GM23338 (cell line): ENCODE results near the gene LEKR1. TPM values are rescaled to one million over a fixed set of nuclear protein-coding genes. Genes with fewer than 3 reads are reported as not detected.

ENCODE experiments used
- ATAC-seq: fragments of 200-7000 bp; cut with Tn5 transposase; 3 replicates; pipeline ENCODE4 v1.9.1; 2020
- DNase-seq: peaks from one replicate; pipeline ENCODE4 v3.0.0-alpha.2; 2015; ENCODE audit warnings: low spot score
- H2AFZ ChIP-seq: fragments of 200-600 bp; sonication (generic); 2 replicates; pipeline ENCODE4 v1.8.0; 2016; ENCODE audit warnings: antibody characterized with exemption, mild to moderate bottlenecking, moderate library complexity
- H3F3A ChIP-seq: fragments of 200-600 bp; sonication (generic); replicated peaks from 2 replicates; pipeline ENCODE4 v1.8.0; 2017; ENCODE audit warnings: antibody characterized with exemption, mixed run types, low read depth
- H3K27ac ChIP-seq: fragments of 200-600 bp; sonication (generic); 2 replicates; pipeline ENCODE4 v1.6.1; 2016; ENCODE audit warnings: low read depth
- H3K27me3 ChIP-seq: fragments of 200-600 bp; sonication (generic); 2 replicates; pipeline ENCODE4 v1.8.0; 2016; ENCODE audit warnings: mild to moderate bottlenecking, mixed run types, moderate library complexity; ENCODE audit not compliant: insufficient read depth
- H3K36me3 ChIP-seq: fragments of 200-600 bp; sonication (generic); 2 replicates; pipeline ENCODE4 v1.8.0; 2016; ENCODE audit warnings: mild to moderate bottlenecking; ENCODE audit not compliant: insufficient read depth
- H3K4me1 ChIP-seq: fragments of 200-600 bp; sonication (generic); 2 replicates; pipeline ENCODE4 v1.8.0; 2016; ENCODE audit warnings: mild to moderate bottlenecking, moderate library complexity; ENCODE audit not compliant: insufficient read depth
- H3K4me2 ChIP-seq: fragments of 200-600 bp; sonication (generic); 2 replicates; pipeline ENCODE4 v1.7.1; 2017; ENCODE audit warnings: mixed run types
- H3K4me3 ChIP-seq: fragments of 200-600 bp; sonication (generic); 2 replicates; pipeline ENCODE4 v1.6.1; 2016; ENCODE audit warnings: mixed run types
- H3K79me2 ChIP-seq: fragments of 200-600 bp; sonication (generic); replicated peaks from 2 replicates; pipeline ENCODE4 v1.8.0; 2017; ENCODE audit warnings: mild to moderate bottlenecking; ENCODE audit not compliant: insufficient read depth
- H3K9me2 ChIP-seq: fragments of 200-600 bp; sonication (generic); 2 replicates; pipeline ENCODE4 v1.8.0; 2017; ENCODE audit not compliant: insufficient read depth
- H4K20me1 ChIP-seq: fragments of 200-600 bp; sonication (generic); replicated peaks from 2 replicates; pipeline ENCODE4 v1.8.0; 2017; ENCODE audit warnings: mild to moderate bottlenecking; ENCODE audit not compliant: insufficient read depth
- H3K27ac Mint-ChIP-seq: 2 replicates; pipeline ENCODE4 v1.8.0; 2020; ENCODE audit warnings: inconsistent platforms, mild to moderate bottlenecking, moderate library complexity, mixed read lengths
- H3K27me3 Mint-ChIP-seq: 3 replicates; pipeline ENCODE4 v1.8.0; 2022; ENCODE audit warnings: low read depth, mild to moderate bottlenecking, moderate library complexity, mixed read lengths, inconsistent platforms; ENCODE audit not compliant: insufficient read depth, poor library complexity
- H3K36me3 Mint-ChIP-seq: 3 replicates; pipeline ENCODE4 v1.8.0; 2021; ENCODE audit warnings: low read depth, mild to moderate bottlenecking, inconsistent platforms, moderate library complexity, mixed read lengths
- H3K4me1 Mint-ChIP-seq: 3 replicates; pipeline ENCODE4 v1.8.0; 2020; ENCODE audit warnings: mild to moderate bottlenecking, inconsistent platforms, mixed read lengths
- H3K4me3 Mint-ChIP-seq: 3 replicates; pipeline ENCODE4 v1.8.0; 2021; ENCODE audit warnings: moderate library complexity, mild to moderate bottlenecking, inconsistent platforms, mixed read lengths
- H3K9me3 Mint-ChIP-seq: 3 replicates; pipeline ENCODE4 v1.8.0; 2020; ENCODE audit warnings: moderate library complexity, mild to moderate bottlenecking, inconsistent platforms, mixed read lengths
- CREB1 ChIP-seq: fragments of 250-450 bp; sonication (Bioruptor Pico); IDR thresholded peaks from 2 replicates; pipeline ENCODE4 v1.5.0; 2020; ENCODE audit warnings: low read depth, mild to moderate bottlenecking, moderate library complexity
- EZH2 ChIP-seq: fragments of 200-600 bp; sonication (generic); IDR thresholded peaks from one replicate; pipeline ENCODE4 v1.8.0; 2017; ENCODE audit warnings: antibody characterized with exemption, mild to moderate bottlenecking, low read depth; ENCODE audit not compliant: unreplicated experiment
- EZH2phosphoT487 ChIP-seq: fragments of 200-600 bp; sonication (generic); IDR thresholded peaks from one replicate; pipeline ENCODE4 v1.8.1; 2018; ENCODE audit warnings: antibody characterized with exemption; ENCODE audit not compliant: unreplicated experiment
- JUNB ChIP-seq: IDR thresholded peaks from one replicate; pipeline ENCODE4 v1.6.1; 2016; ENCODE audit warnings: antibody characterized with exemption; ENCODE audit not compliant: unreplicated experiment
- NANOG ChIP-seq: IDR thresholded peaks from 2 replicates; pipeline ENCODE4 v1.6.1; 2016; ENCODE audit warnings: antibody characterized with exemption, borderline replicate concordance
- POLR2AphosphoS5 ChIP-seq: IDR thresholded peaks from 2 replicates; pipeline ENCODE4 v1.6.1; 2016; ENCODE audit warnings: antibody characterized with exemption, low read depth
- STAT1 ChIP-seq: IDR thresholded peaks from one replicate; pipeline ENCODE4 v1.6.1; 2016; ENCODE audit warnings: antibody characterized with exemption; ENCODE audit not compliant: unreplicated experiment
- ZNF114 ChIP-seq: fragments of 250-450 bp; sonication (Bioruptor Pico); IDR thresholded peaks from 2 replicates; pipeline ENCODE4 v1.5.0; 2020; ENCODE audit warnings: mild to moderate bottlenecking, moderate library complexity
- ZNF331 ChIP-seq: fragments of 250-450 bp; sonication (Bioruptor Pico); IDR thresholded peaks from 2 replicates; pipeline ENCODE4 v1.5.0; 2020; ENCODE audit warnings: low read depth, mild to moderate bottlenecking, moderate library complexity
- polyA plus RNA-seq: library from polyadenylated mRNA; unstranded; fragments of >200 nt; fragmentation: Nextera tagmentation; extraction: Ambion mirVana; gene quantifications from 2 replicates; pipeline ENCODE4 v1.2.1, GENCODE V29; 2016
- total RNA-seq: library from RNA; depleted of rRNA; stranded (reverse); fragments of >200 nt; shearing (Covaris generic); gene quantifications from 2 replicates; pipeline ENCODE4 v1.2.3, GENCODE V29; 2014
- TF ChIP-seq, protein P1 (sequence below): fragments of 250-450 bp; sonication (Bioruptor Pico); IDR thresholded peaks from 2 replicates; pipeline ENCODE4 v1.5.0; 2020; ENCODE audit warnings: mild to moderate bottlenecking, moderate library complexity
- TF ChIP-seq, protein P2 (sequence below), 2 experiments: fragments of 200-600 bp in 1 of 2; sonication (generic) in 1 of 2; conservative IDR thresholded peaks; 2 replicates each; pipeline versions ENCODE4 v1.5.1 to v1.6.1; 2016 to 2017; ENCODE audit warnings: antibody characterized with exemption in 2 of 2, low read depth in 2 of 2, mild to moderate bottlenecking in 2 of 2, moderate library complexity in 1 of 2
- TF ChIP-seq, protein P3 (sequence below): IDR thresholded peaks from one replicate; pipeline ENCODE4 v1.6.1; 2018; ENCODE audit warnings: antibody characterized with exemption; ENCODE audit not compliant: unreplicated experiment
- TF ChIP-seq, protein P4 (sequence below): IDR thresholded peaks from 2 replicates; pipeline ENCODE4 v1.6.1; 2016; ENCODE audit warnings: antibody characterized with exemption

LEKR1 gene
- total and polyA plus RNA-seq, 2 experiments from 2014 or later = not detected

DNA sequence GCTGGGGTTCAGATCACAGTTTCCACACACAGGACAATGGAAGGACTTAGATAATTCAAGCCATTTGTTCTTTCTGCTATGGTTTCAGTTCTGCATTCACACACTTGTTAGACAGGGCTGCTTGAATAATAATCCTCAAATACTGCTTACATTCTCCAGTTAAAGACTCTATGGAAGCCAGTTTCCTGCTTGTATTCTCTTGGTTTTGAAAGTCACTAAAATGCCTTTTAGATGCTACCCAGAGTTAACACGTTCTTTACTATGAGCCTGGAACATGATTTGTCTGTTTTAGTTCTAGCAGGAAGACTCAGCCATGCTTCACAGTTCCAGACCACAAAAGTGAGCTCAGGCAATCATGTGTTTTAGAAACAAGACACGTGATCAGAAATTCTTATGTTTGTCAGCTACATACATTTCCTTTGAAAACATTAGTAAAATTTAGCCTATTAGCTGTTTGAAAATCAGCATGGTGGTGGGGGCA, 152.4 kb downstream of the LEKR1 start:
- TF ChIP-seq POLR2AphosphoS5 = no peak
- TF ChIP-seq JUNB = no peak
- no peak for TF ChIP-seq ZNF331 (CRISPR knock-in tag)
- TF ChIP-seq STAT1 = no peak
- TF ChIP-seq CREB1 (CRISPR knock-in tag) = no peak
- TF ChIP-seq EZH2 = no peak
- TF ChIP-seq, protein P1, sequence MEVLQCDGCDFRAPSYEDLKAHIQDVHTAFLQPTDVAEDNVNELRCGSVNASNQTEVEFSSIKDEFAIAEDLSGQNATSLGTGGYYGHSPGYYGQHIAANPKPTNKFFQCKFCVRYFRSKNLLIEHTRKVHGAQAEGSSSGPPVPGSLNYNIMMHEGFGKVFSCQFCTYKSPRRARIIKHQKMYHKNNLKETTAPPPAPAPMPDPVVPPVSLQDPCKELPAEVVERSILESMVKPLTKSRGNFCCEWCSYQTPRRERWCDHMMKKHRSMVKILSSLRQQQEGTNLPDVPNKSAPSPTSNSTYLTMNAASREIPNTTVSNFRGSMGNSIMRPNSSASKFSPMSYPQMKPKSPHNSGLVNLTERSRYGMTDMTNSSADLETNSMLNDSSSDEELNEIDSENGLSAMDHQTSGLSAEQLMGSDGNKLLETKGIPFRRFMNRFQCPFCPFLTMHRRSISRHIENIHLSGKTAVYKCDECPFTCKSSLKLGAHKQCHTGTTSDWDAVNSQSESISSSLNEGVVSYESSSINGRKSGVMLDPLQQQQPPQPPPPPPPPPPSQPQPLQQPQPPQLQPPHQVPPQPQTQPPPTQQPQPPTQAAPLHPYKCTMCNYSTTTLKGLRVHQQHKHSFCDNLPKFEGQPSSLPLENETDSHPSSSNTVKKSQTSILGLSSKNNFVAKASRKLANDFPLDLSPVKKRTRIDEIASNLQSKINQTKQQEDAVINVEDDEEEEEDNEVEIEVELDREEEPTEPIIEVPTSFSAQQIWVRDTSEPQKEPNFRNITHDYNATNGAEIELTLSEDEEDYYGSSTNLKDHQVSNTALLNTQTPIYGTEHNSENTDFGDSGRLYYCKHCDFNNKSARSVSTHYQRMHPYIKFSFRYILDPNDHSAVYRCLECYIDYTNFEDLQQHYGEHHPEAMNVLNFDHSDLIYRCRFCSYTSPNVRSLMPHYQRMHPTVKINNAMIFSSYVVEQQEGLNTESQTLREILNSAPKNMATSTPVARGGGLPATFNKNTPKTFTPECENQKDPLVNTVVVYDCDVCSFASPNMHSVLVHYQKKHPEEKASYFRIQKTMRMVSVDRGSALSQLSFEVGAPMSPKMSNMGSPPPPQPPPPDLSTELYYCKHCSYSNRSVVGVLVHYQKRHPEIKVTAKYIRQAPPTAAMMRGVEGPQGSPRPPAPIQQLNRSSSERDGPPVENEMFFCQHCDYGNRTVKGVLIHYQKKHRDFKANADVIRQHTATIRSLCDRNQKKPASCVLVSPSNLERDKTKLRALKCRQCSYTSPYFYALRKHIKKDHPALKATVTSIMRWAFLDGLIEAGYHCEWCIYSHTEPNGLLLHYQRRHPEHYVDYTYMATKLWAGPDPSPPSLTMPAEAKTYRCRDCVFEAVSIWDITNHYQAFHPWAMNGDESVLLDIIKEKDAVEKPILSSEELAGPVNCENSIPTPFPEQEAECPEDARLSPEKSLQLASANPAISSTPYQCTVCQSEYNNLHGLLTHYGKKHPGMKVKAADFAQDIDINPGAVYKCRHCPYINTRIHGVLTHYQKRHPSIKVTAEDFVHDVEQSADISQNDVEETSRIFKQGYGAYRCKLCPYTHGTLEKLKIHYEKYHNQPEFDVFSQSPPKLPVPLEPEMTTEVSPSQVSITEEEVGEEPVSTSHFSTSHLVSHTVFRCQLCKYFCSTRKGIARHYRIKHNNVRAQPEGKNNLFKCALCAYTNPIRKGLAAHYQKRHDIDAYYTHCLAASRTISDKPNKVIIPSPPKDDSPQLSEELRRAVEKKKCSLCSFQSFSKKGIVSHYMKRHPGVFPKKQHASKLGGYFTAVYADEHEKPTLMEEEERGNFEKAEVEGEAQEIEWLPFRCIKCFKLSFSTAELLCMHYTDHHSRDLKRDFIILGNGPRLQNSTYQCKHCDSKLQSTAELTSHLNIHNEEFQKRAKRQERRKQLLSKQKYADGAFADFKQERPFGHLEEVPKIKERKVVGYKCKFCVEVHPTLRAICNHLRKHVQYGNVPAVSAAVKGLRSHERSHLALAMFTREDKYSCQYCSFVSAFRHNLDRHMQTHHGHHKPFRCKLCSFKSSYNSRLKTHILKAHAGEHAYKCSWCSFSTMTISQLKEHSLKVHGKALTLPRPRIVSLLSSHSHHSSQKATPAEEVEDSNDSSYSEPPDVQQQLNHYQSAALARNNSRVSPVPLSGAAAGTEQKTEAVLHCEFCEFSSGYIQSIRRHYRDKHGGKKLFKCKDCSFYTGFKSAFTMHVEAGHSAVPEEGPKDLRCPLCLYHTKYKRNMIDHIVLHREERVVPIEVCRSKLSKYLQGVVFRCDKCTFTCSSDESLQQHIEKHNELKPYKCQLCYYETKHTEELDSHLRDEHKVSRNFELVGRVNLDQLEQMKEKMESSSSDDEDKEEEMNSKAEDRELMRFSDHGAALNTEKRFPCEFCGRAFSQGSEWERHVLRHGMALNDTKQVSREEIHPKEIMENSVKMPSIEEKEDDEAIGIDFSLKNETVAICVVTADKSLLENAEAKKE (CRISPR knock-in tag) = no peak
- TF ChIP-seq, protein P2, sequence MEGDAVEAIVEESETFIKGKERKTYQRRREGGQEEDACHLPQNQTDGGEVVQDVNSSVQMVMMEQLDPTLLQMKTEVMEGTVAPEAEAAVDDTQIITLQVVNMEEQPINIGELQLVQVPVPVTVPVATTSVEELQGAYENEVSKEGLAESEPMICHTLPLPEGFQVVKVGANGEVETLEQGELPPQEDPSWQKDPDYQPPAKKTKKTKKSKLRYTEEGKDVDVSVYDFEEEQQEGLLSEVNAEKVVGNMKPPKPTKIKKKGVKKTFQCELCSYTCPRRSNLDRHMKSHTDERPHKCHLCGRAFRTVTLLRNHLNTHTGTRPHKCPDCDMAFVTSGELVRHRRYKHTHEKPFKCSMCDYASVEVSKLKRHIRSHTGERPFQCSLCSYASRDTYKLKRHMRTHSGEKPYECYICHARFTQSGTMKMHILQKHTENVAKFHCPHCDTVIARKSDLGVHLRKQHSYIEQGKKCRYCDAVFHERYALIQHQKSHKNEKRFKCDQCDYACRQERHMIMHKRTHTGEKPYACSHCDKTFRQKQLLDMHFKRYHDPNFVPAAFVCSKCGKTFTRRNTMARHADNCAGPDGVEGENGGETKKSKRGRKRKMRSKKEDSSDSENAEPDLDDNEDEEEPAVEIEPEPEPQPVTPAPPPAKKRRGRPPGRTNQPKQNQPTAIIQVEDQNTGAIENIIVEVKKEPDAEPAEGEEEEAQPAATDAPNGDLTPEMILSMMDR (conservative IDR thresholded peaks at IDR 0.05; ENCODE audit: low read depth in 2 of 2) = no peak
- TF ChIP-seq, protein P3, sequence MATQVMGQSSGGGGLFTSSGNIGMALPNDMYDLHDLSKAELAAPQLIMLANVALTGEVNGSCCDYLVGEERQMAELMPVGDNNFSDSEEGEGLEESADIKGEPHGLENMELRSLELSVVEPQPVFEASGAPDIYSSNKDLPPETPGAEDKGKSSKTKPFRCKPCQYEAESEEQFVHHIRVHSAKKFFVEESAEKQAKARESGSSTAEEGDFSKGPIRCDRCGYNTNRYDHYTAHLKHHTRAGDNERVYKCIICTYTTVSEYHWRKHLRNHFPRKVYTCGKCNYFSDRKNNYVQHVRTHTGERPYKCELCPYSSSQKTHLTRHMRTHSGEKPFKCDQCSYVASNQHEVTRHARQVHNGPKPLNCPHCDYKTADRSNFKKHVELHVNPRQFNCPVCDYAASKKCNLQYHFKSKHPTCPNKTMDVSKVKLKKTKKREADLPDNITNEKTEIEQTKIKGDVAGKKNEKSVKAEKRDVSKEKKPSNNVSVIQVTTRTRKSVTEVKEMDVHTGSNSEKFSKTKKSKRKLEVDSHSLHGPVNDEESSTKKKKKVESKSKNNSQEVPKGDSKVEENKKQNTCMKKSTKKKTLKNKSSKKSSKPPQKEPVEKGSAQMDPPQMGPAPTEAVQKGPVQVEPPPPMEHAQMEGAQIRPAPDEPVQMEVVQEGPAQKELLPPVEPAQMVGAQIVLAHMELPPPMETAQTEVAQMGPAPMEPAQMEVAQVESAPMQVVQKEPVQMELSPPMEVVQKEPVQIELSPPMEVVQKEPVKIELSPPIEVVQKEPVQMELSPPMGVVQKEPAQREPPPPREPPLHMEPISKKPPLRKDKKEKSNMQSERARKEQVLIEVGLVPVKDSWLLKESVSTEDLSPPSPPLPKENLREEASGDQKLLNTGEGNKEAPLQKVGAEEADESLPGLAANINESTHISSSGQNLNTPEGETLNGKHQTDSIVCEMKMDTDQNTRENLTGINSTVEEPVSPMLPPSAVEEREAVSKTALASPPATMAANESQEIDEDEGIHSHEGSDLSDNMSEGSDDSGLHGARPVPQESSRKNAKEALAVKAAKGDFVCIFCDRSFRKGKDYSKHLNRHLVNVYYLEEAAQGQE = no peak
- no peak for TF ChIP-seq ZNF114 (CRISPR knock-in tag)
- no peak for TF ChIP-seq NANOG
- no peak for TF ChIP-seq EZH2phosphoT487
- TF ChIP-seq, protein P4, sequence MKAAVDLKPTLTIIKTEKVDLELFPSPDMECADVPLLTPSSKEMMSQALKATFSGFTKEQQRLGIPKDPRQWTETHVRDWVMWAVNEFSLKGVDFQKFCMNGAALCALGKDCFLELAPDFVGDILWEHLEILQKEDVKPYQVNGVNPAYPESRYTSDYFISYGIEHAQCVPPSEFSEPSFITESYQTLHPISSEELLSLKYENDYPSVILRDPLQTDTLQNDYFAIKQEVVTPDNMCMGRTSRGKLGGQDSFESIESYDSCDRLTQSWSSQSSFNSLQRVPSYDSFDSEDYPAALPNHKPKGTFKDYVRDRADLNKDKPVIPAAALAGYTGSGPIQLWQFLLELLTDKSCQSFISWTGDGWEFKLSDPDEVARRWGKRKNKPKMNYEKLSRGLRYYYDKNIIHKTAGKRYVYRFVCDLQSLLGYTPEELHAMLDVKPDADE = no peak
- Histone ChIP-seq H2AFZ (no peak overlapping the region), H3K4me1 (no peaks in the 10 kb centered on the region), H3K4me3 (no peak overlapping the region), H4K20me1 (no peaks in the 10 kb centered on the region), H3K9me2 (no peaks in the 10 kb centered on the region), H3K27me3 (no peaks in the 10 kb centered on the region), H3F3A (no peaks in the 10 kb centered on the region), H3K36me3 (no peaks in the 10 kb centered on the region), H3K79me2 (no peaks in the 10 kb centered on the region), H3K4me2 (no peak overlapping the region), H3K27ac (no peak overlapping the region)
- no peak overlapping the region for H3K4me3 Mint-ChIP-seq
- peaks cover 5% of the 10 kb centered on the region; the same call in 2 of the 3 replicates for H3K4me1 Mint-ChIP-seq
- no peaks in the 10 kb centered on the region for H3K27me3 Mint-ChIP-seq
- H3K9me3 Mint-ChIP-seq = no peaks in the 10 kb centered on the region
- H3K27ac Mint-ChIP-seq = no peak overlapping the region
- ATAC-seq (no peak), DNase-seq (no peak)
- no peaks in the 10 kb centered on the region for H3K36me3 Mint-ChIP-seq
